Transverse colon (tissue), 3 donors: ENCODE data around the gene WSB2.

Source experiments
- EP300 ChIP-seq: sonication (generic); formaldehyde crosslinking; IDR thresholded peaks from one replicate; pipeline ENCODE4 v1.6.1; 2017; ENCODE audit warnings: antibody characterized with exemption, low read depth
- POLR2A ChIP-seq: fragments of 450-650 bp; IDR thresholded peaks from one replicate; pipeline ENCODE4 v1.6.1; 2016; ENCODE audit warnings: antibody characterized with exemption, mild to moderate bottlenecking, moderate library complexity
- TF ChIP-seq, protein P1 (sequence below), 5 experiments: fragments of 200-600 bp in 3 of 5; fragments of 450-650 bp in 2 of 5; sonication (generic) in 3 of 5; IDR thresholded peaks; 1 replicate in 2 of 5; 2 replicates in 3 of 5; pipeline ENCODE4 v1.5.1; 2016 to 2017; ENCODE audit warnings: antibody characterized with exemption in 5 of 5, inconsistent platforms in 3 of 5, mild to moderate bottlenecking in 2 of 5, moderate library complexity in 1 of 5

DNA sequence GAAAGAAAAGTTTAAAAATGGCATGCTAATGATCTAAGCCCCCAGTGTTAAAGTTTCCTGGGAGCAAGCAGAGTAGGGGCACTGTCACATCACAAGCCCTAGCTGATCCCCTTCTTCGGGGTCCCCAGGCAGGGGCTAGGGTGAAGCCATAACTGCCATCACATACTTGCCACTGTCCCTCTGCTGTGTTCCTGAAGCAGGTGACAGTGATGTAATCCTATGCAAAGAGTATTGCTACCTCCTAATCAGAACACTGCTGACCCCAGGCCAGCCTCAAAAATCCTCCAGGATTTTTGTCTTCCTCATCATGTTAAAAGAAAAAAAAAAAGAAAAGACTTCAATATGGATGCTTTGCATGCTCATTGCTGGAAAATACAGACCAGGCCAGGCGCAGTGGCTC, 45.7 kb downstream of the WSB2 start:
- no peak for TF ChIP-seq POLR2A
- TF ChIP-seq, protein P1, sequence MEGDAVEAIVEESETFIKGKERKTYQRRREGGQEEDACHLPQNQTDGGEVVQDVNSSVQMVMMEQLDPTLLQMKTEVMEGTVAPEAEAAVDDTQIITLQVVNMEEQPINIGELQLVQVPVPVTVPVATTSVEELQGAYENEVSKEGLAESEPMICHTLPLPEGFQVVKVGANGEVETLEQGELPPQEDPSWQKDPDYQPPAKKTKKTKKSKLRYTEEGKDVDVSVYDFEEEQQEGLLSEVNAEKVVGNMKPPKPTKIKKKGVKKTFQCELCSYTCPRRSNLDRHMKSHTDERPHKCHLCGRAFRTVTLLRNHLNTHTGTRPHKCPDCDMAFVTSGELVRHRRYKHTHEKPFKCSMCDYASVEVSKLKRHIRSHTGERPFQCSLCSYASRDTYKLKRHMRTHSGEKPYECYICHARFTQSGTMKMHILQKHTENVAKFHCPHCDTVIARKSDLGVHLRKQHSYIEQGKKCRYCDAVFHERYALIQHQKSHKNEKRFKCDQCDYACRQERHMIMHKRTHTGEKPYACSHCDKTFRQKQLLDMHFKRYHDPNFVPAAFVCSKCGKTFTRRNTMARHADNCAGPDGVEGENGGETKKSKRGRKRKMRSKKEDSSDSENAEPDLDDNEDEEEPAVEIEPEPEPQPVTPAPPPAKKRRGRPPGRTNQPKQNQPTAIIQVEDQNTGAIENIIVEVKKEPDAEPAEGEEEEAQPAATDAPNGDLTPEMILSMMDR (IDR thresholded peaks at IDR 0.05) = no peak
- TF ChIP-seq EP300 = no peak
